Loucy (cell line): ENCODE results near the gene AQP1.

Source experiments
- EZH2phosphoT487 ChIP-seq: fragments of 200-600 bp; IDR thresholded peaks from 2 replicates; pipeline ENCODE4 v1.6.1; 2018; ENCODE audit warnings: antibody characterized with exemption, mild to moderate bottlenecking, moderate library complexity, borderline replicate concordance
- TF ChIP-seq, protein P1 (sequence below): fragments of 200-600 bp; sonication (generic); conservative IDR thresholded peaks from 2 replicates; pipeline ENCODE4 v1.5.1; 2014; ENCODE audit warnings: mild to moderate bottlenecking, antibody characterized with exemption, low read length

- TF ChIP-seq, protein P1, sequence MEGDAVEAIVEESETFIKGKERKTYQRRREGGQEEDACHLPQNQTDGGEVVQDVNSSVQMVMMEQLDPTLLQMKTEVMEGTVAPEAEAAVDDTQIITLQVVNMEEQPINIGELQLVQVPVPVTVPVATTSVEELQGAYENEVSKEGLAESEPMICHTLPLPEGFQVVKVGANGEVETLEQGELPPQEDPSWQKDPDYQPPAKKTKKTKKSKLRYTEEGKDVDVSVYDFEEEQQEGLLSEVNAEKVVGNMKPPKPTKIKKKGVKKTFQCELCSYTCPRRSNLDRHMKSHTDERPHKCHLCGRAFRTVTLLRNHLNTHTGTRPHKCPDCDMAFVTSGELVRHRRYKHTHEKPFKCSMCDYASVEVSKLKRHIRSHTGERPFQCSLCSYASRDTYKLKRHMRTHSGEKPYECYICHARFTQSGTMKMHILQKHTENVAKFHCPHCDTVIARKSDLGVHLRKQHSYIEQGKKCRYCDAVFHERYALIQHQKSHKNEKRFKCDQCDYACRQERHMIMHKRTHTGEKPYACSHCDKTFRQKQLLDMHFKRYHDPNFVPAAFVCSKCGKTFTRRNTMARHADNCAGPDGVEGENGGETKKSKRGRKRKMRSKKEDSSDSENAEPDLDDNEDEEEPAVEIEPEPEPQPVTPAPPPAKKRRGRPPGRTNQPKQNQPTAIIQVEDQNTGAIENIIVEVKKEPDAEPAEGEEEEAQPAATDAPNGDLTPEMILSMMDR: no peak
- TF ChIP-seq EZH2phosphoT487: no peak
These were observed 8.5 kb upstream of the AQP1 start for GRCh38 chr7:30903146-30903545.
